PC-3 (cell line): ENCODE results near the gene TRIL. TPM values are rescaled to one million over a fixed set of nuclear protein-coding genes. Genes with fewer than 3 reads are reported as not detected.

ENCODE experiments used
- ATAC-seq: fragments of 200-7000 bp; cut with Tn5 transposase; 2 replicates; pipeline ENCODE4 v1.9.1; 2020; ENCODE audit warnings: mild to moderate bottlenecking, moderate library complexity
- BruUV-seq: library from RNA; stranded (reverse); fragments of 400-500 nt; replicated peaks from 2 replicates; lab custom pipeline; 2021; lab: Mats Ljungman, UMichigan
- CTCF ChIA-PET: fragments of 300-600 bp; sonication (Branson Sonifier 250); formaldehyde crosslinking; loops from one replicate; lab custom pipeline; 2022; ENCODE audit warnings: antibody characterized with exemption; lab: Charles Lee
- POLR2A ChIA-PET: fragments of 300-600 bp; sonication (Branson Sonifier 250); formaldehyde crosslinking; loops from one replicate; lab custom pipeline; 2022; ENCODE audit warnings: antibody characterized with exemption; ENCODE audit not compliant: unreplicated experiment; lab: Charles Lee
- DNase-seq: peaks from one replicate; pipeline ENCODE4 v3.0.0-alpha.2; 2015
- H2AFZ ChIP-seq: fragments of 300-600 bp; sonication (generic); 2 replicates; pipeline ENCODE4 v1.6.0; 2016; ENCODE audit warnings: antibody characterized with exemption, low read length
- H3F3A ChIP-seq: fragments of 300-600 bp; sonication (generic); one replicate; pipeline ENCODE4 v1.6.0; 2017; ENCODE audit warnings: antibody characterized with exemption, low read length, control low read depth, mild to moderate bottlenecking; ENCODE audit not compliant: unreplicated experiment
- H3K27ac ChIP-seq: fragments of 300-600 bp; sonication (generic); 2 replicates; pipeline ENCODE4 v1.5.1; 2016; ENCODE audit warnings: mild to moderate bottlenecking, low read length
- H3K27me3 ChIP-seq: fragments of 300-600 bp; sonication (generic); 2 replicates; pipeline ENCODE4 v1.6.1; 2016; ENCODE audit warnings: low read length, mixed read lengths
- H3K36me3 ChIP-seq: fragments of 300-600 bp; sonication (generic); 2 replicates; pipeline ENCODE4 v1.6.1; 2016; ENCODE audit warnings: low read depth, mixed run types, low read length, mixed read lengths
- H3K4me1 ChIP-seq: fragments of 300-600 bp; sonication (generic); 2 replicates; pipeline ENCODE4 v1.5.1; 2016; ENCODE audit warnings: low read length; ENCODE audit not compliant: insufficient read depth
- H3K4me2 ChIP-seq: fragments of 300-600 bp; sonication (generic); 2 replicates; pipeline ENCODE4 v1.6.0; 2016; ENCODE audit warnings: low read length
- H3K4me3 ChIP-seq: fragments of 300-600 bp; sonication (generic); 2 replicates; pipeline ENCODE4 v1.5.1; 2016; ENCODE audit warnings: mild to moderate bottlenecking, low read length, mixed read lengths
- H3K79me2 ChIP-seq: fragments of 300-600 bp; sonication (generic); 2 replicates; pipeline ENCODE4 v1.6.1; 2017; ENCODE audit warnings: low read length, mixed read lengths
- H3K9ac ChIP-seq: fragments of 300-600 bp; sonication (generic); 2 replicates; pipeline ENCODE4 v1.6.0; 2016; ENCODE audit warnings: mild to moderate bottlenecking, low read length
- H3K9me2 ChIP-seq: fragments of 300-600 bp; sonication (generic); replicated peaks from 2 replicates; pipeline ENCODE4 v1.6.1; 2016; ENCODE audit warnings: mixed run types, low read length, mixed read lengths
- H3K9me3 ChIP-seq: fragments of 300-600 bp; sonication (generic); 2 replicates; pipeline ENCODE4 v1.6.1; 2016; ENCODE audit warnings: low read length, mixed read lengths
- H4K20me1 ChIP-seq: fragments of 300-600 bp; sonication (generic); 2 replicates; pipeline ENCODE4 v1.6.1; 2016; ENCODE audit warnings: low read length, mixed read lengths
- EZH2 ChIP-seq: fragments of 300-600 bp; sonication (generic); IDR thresholded peaks from one replicate; pipeline ENCODE4 v1.6.1; 2017; ENCODE audit warnings: antibody characterized with exemption, mild to moderate bottlenecking, low read length; ENCODE audit not compliant: unreplicated experiment
- EZH2phosphoT487 ChIP-seq: fragments of 300-600 bp; sonication (generic); IDR thresholded peaks from 2 replicates; pipeline ENCODE4 v1.6.1; 2018; ENCODE audit warnings: mild to moderate bottlenecking, antibody characterized with exemption, low read length, borderline replicate concordance
- intact Hi-C: fragments of 100-400 bp; cut with micrococcal nuclease; formaldehyde crosslinking; loops from 2 replicates; pipeline ENCODE4 v1.9.0; 2023
- total RNA-seq: library from RNA; depleted of rRNA; stranded (reverse); fragments of >200 nt; gene quantifications from 2 replicates; pipeline ENCODE4 v1.2.3, GENCODE V29; 2014
- TF ChIP-seq, protein P1 (sequence below): fragments of 300-600 bp; sonication (generic); conservative IDR thresholded peaks from 2 replicates; pipeline ENCODE4 v1.5.1; 2017; ENCODE audit warnings: antibody characterized with exemption, low read depth, mild to moderate bottlenecking, low read length

Gene TRIL
- total RNA-seq, 1 experiment from 2014 or later: 0.29 TPM

GRCh38 chr7:28980451-28981160 is 22.5 kb upstream of the TRIL start:
- H2AFZ ChIP-seq: no peak overlapping the region
- no peak overlapping the region for H3K4me3 ChIP-seq
- H3K4me2 ChIP-seq: no peak overlapping the region
- peaks cover 18% of the 10 kb centered on the region for H3K4me1 ChIP-seq
- H3K27me3 ChIP-seq: no peaks in the 10 kb centered on the region
- TF ChIP-seq, protein P1, sequence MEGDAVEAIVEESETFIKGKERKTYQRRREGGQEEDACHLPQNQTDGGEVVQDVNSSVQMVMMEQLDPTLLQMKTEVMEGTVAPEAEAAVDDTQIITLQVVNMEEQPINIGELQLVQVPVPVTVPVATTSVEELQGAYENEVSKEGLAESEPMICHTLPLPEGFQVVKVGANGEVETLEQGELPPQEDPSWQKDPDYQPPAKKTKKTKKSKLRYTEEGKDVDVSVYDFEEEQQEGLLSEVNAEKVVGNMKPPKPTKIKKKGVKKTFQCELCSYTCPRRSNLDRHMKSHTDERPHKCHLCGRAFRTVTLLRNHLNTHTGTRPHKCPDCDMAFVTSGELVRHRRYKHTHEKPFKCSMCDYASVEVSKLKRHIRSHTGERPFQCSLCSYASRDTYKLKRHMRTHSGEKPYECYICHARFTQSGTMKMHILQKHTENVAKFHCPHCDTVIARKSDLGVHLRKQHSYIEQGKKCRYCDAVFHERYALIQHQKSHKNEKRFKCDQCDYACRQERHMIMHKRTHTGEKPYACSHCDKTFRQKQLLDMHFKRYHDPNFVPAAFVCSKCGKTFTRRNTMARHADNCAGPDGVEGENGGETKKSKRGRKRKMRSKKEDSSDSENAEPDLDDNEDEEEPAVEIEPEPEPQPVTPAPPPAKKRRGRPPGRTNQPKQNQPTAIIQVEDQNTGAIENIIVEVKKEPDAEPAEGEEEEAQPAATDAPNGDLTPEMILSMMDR: no peak
- TF ChIP-seq EZH2: no peak
- TF ChIP-seq EZH2phosphoT487: no peak
- H4K20me1 ChIP-seq: no peaks in the 10 kb centered on the region
- BruUV-seq: no TSS peak
- no peaks in the 10 kb centered on the region for H3K9me2 ChIP-seq
- intact Hi-C loops: no loop called here
- no peaks in the 10 kb centered on the region for H3F3A ChIP-seq
- H3K79me2 ChIP-seq: no peaks in the 10 kb centered on the region
- ATAC-seq (peak; percentile 75), DNase-seq (peak; percentile 57)
- H3K27ac ChIP-seq: no peak overlapping the region
- ChIA-PET POLR2A (interaction anchor here (0.7 kb wide), 1 partner anchor 60 kb away, joined by 3 read pairs; no protein-coding TSS in a partner anchor), CTCF (interaction anchor here (0.6 to 1.2 kb wide), 3 partner anchors 22 to 941 kb away, joined by 3 to 5 read pairs (median 4); no protein-coding TSS in a partner anchor)
- H3K36me3 ChIP-seq: no peaks in the 10 kb centered on the region
- H3K9me3 ChIP-seq: no peaks in the 10 kb centered on the region
- H3K9ac ChIP-seq: no peak overlapping the region

DNA sequence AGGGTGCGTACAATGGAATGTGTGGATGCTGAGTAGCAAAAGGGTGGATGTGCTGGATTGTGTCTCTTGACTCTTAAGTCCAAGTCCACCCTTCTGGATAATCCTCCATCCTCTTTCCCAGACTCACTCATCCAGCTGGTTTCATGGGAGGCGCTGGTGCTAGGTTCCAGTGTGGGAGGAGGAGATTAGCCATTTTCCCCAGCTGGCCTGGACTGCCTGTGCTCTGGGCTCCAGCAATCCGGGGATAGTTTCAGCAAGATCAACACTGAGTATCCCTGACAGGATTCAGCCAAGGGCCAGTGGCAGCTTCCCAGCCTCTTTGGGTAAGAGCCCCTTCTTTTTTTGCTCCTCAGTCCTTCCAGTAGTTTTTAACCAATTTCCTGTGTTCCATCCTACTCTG is 21.6 kb upstream of the TRIL start:
- DNase-seq (no peak), ATAC-seq (no peak)
- Histone ChIP-seq H4K20me1 (no peaks in the 10 kb centered on the region), H3F3A (no peaks in the 10 kb centered on the region), H3K36me3 (no peaks in the 10 kb centered on the region), H3K9ac (no peak overlapping the region), H3K9me2 (no peaks in the 10 kb centered on the region), H3K79me2 (no peaks in the 10 kb centered on the region), H3K9me3 (no peaks in the 10 kb centered on the region), H3K27ac (no peak overlapping the region), H3K4me2 (no peak overlapping the region), H3K27me3 (no peaks in the 10 kb centered on the region), H3K4me1 (peaks cover 15% of the 10 kb centered on the region), H3K4me3 (no peak overlapping the region), H2AFZ (no peak overlapping the region)
- no TSS peak for BruUV-seq
- TF ChIP-seq EZH2phosphoT487 (no peak), EZH2 (no peak)
- TF ChIP-seq, protein P1: no peak
- intact Hi-C loops: no loop called here
- ChIA-PET CTCF (interaction anchor here (0.6 to 1.2 kb wide), 2 partner anchors 21 to 23 kb away, joined by 3 to 5 read pairs; no protein-coding TSS in a partner anchor), POLR2A (no interaction called here)

DNA sequence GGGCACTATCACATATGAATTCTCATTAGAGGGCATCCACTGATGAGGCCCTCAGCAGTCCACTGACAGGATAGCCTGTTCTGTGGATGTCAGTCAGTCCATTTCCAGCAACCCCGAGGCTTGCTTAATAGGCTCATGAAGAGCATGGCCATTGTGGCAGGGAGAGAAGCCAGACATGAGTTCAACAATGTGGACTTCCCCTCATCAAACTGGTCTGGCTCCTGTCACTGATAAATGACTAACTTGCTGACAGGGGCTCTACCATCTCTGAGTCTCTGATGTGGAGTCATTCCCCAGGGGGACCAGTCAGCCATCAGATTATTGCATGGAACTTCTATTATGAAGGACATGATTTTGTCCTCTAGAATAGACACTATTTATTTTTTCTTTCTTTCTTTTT is 19.8 kb upstream of the TRIL start:
- Histone ChIP-seq H3K27me3 (no peaks in the 10 kb centered on the region), H3K4me1 (peaks cover 6% of the 10 kb centered on the region; the same call in 1 of the 2 replicates), H3K27ac (no peak overlapping the region), H3K36me3 (no peaks in the 10 kb centered on the region), H3K79me2 (no peaks in the 10 kb centered on the region), H3K9ac (no peak overlapping the region), H3F3A (no peaks in the 10 kb centered on the region), H3K9me2 (no peaks in the 10 kb centered on the region), H3K4me2 (no peak overlapping the region), H2AFZ (no peak overlapping the region), H4K20me1 (no peaks in the 10 kb centered on the region), H3K9me3 (peaks cover 6% of the 10 kb centered on the region; the same call in 1 of the 2 replicates), H3K4me3 (no peak overlapping the region)
- ATAC-seq (no peak), DNase-seq (no peak)
- intact Hi-C loops: no loop called here
- no peak for TF ChIP-seq EZH2
- TF ChIP-seq, protein P1: no peak
- no peak for TF ChIP-seq EZH2phosphoT487
- no TSS peak for BruUV-seq
- POLR2A ChIA-PET: interaction anchor here (0.6 kb wide), 1 partner anchor 458 kb away, joined by 3 read pairs; no protein-coding TSS in a partner anchor
- CTCF ChIA-PET: no interaction called here
